ENCODE measurements around the gene TMEM43. TPM values are rescaled to one million over a fixed set of nuclear protein-coding genes. Genes with fewer than 3 reads are reported as not detected.

The TMEM43 gene
- total and polyA plus RNA-seq, 2 of the 8 experiments (the other 6 are each of a cell fraction or from before 2014, with no cell fraction given): 27.0 to 33.7 TPM

GRCh38 chr3:14130230-14130629, 5.4 kb downstream of the TMEM43 start:
- no peak overlapping the region; the same call in 1 of the 2 replicates for H4K8ac ChIP-seq (ENCODE audit: extremely low read depth, insufficient read depth, low read length)
- H4K20me1 ChIP-seq (replicated peaks in 1 of 2; ENCODE audit: control insufficient read depth in 1 of 2, insufficient read depth in 2 of 2, low read length in 2 of 2): peaks cover 2 to 18% of the 10 kb centered on the region in 2 experiments
- no peak overlapping the region for H2BK120ac ChIP-seq (replicated peaks; ENCODE audit: low read depth, low read length)
- H3K23ac ChIP-seq (ENCODE audit: insufficient read length): no peak overlapping the region
- H2BK5ac ChIP-seq (ENCODE audit: low read depth, low read length): no peak overlapping the region
- no peaks in the 10 kb centered on the region for H3K9me3 ChIP-seq (ENCODE audit: insufficient read depth in 2 of 2, low read depth in 1 of 2, low read length in 1 of 2)
- no peak overlapping the region for H2AFZ ChIP-seq (ENCODE audit: low read length)
- no peak overlapping the region for H3K4ac ChIP-seq (replicated peaks; ENCODE audit: insufficient read length, low read depth, low read length)
- FAIRE-seq (no peak), DNase-seq (ENCODE audit: low read depth in 1 of 2, low spot score in 2 of 2) (no peak)
- H4K5ac ChIP-seq (ENCODE audit: insufficient read length, low read depth, low read length): no peak overlapping the region
- no peak overlapping the region for H3K27ac ChIP-seq (ENCODE audit: low read depth, low read length)
- 93% methylated on average over 4 of the region's 4 CpGs; no CpG with 5 or more reads in 1 of the 2 experiments for WGBS, 2 experiments (ENCODE audit: extremely low coverage in 1 of 2, insufficient coverage in 1 of 2, insufficient read length in 1 of 2, insufficient replicate concordance in 2 of 2, low coverage in 1 of 2, low lambda C conversion rate in 2 of 2, missing lambda C conversion rate in 1 of 2)
- H3K79me1 ChIP-seq (ENCODE audit: low read depth, low read length): peaks cover 5% of the 10 kb centered on the region
- H3K9ac ChIP-seq (replicated peaks in 1 of 4; ENCODE audit: extremely low read depth in 1 of 4, low read depth in 3 of 4, low read length in 3 of 4): no peak overlapping the region
- no peak overlapping the region for H2BK20ac ChIP-seq (ENCODE audit: low read length)
- POLR2A ChIA-PET (ENCODE audit: partially characterized antibody): interaction anchor here (2.3 kb wide), 1 partner anchor 14 kb away, joined by 7 read pairs; no protein-coding TSS in a partner anchor
- H3K79me2 ChIP-seq (ENCODE audit: control insufficient read depth in 1 of 2, insufficient read depth in 2 of 2, low read length in 2 of 2): peaks cover 7 to 22% of the 10 kb centered on the region in 2 experiments
- peaks cover 6% of the 10 kb centered on the region; the same call in 1 of the 2 replicates for H3K23me2 ChIP-seq (ENCODE audit: low read depth, low read length)
- H2BK12ac ChIP-seq (ENCODE audit: low read depth, low read length): no peak overlapping the region
- no peak overlapping the region for H3K18ac ChIP-seq (ENCODE audit: extremely low read depth, low read length)
- H2AK5ac ChIP-seq (ENCODE audit: low read depth, low read length): no peak overlapping the region
- H3K4me3 ChIP-seq (ENCODE audit: extremely low read depth in 1 of 4, insufficient read depth in 2 of 4, low read depth in 3 of 4, low read length in 4 of 4): no peak overlapping the region
- CTCF ChIA-PET (ENCODE audit: partially characterized antibody): no interaction called here
- no peak overlapping the region for H3K4me2 ChIP-seq (ENCODE audit: insufficient read depth in 1 of 2, low read depth in 2 of 2, low read length in 2 of 2)
- H4K91ac ChIP-seq (replicated peaks; ENCODE audit: insufficient read length, low read length): no peak overlapping the region
- H3K4me1 ChIP-seq (replicated peaks in 1 of 4; ENCODE audit: control insufficient read depth in 3 of 4, insufficient read depth in 4 of 4, low read length in 3 of 4): peaks cover 0 to 7% (median 6%) of the 10 kb centered on the region in 4 experiments; a peak in 5 of 7 replicates
- no peak overlapping the region for H2BK15ac ChIP-seq (ENCODE audit: low read length)
- peaks cover 12 to 36% (median 25%) of the 10 kb centered on the region in 4 experiments for H3K36me3 ChIP-seq (ENCODE audit: control insufficient read depth in 2 of 4, insufficient read depth in 4 of 4, low read length in 3 of 4)
- H3K14ac ChIP-seq (ENCODE audit: insufficient read length): no peak overlapping the region
- no peaks in the 10 kb centered on the region for H3K27me3 ChIP-seq (replicated peaks in 1 of 4; ENCODE audit: control insufficient read depth in 3 of 4, extremely low read depth in 1 of 4, insufficient read depth in 3 of 4, low read length in 3 of 4)
- H3K56ac ChIP-seq (replicated peaks; ENCODE audit: insufficient read length, low read depth, low read length): no peak overlapping the region
- TF ChIP-seq NANOG (IDR thresholded peaks at IDR 0.05; ENCODE audit: insufficient read depth, low read depth, low read length, poor library complexity, severe bottlenecking): no peak
- no peak for TF ChIP-seq E2F6 (IDR thresholded peaks at IDR 0.05)
- TF ChIP-seq EZH2 (IDR thresholded peaks at IDR 0.05; ENCODE audit: low read depth, low read length, severe bottlenecking): no peak
- no peak for TF ChIP-seq CHD1 (IDR thresholded peaks at IDR 0.05; ENCODE audit: low read depth, low read length)
- TF ChIP-seq YY1 (IDR thresholded peaks at IDR 0.05; ENCODE audit: low read depth, low read length): no peak
- TF ChIP-seq CTCF (IDR thresholded peaks at IDR 0.05; ENCODE audit: control extremely low read depth in 1 of 3, insufficient read depth in 1 of 3, low read depth in 1 of 3, low read length in 3 of 3): no peak
- TF ChIP-seq HDAC6 (IDR thresholded peaks at IDR 0.05; ENCODE audit: low read depth, low read length): no peak
- TF ChIP-seq RBBP5 (IDR thresholded peaks at IDR 0.05; ENCODE audit: borderline replicate concordance, low read depth, low read length): no peak
- TF ChIP-seq BACH1 (IDR thresholded peaks at IDR 0.05; ENCODE audit: low read length): no peak
- no peak for TF ChIP-seq CHD2 (IDR thresholded peaks at IDR 0.05; ENCODE audit: low read length)
- no peak for TF ChIP-seq EGR1 (IDR thresholded peaks at IDR 0.05; ENCODE audit: borderline replicate concordance, low read depth, low read length)
